HEK293 (cell line): Measurements from ENCODE around the gene C17orf50.

Experiments
- CTCF ChIA-PET: fragments of 350-600 bp; formaldehyde crosslinking; extraction: SDS; loops from one replicate; lab custom pipeline; 2021; ENCODE audit warnings: antibody characterized with exemption; lab: Yijun Ruan, JAX
- POLR2A ChIA-PET: fragments of 300-600 bp; formaldehyde crosslinking; extraction: SDS; loops from one replicate; lab custom pipeline; 2020; ENCODE audit warnings: antibody characterized with exemption, inconsistent platforms; lab: Yijun Ruan, JAX
- H3K27ac ChIP-seq: fragments of 200-500 bp; sonication (Bioruptor generic); 2 replicates; pipeline ENCODE4 v1.5.1; 2014; ENCODE audit warnings: low read depth, low read length, control low read depth, inconsistent platforms; ENCODE audit errors: extremely low read depth
- H3K36me3 ChIP-seq, 2 experiments: fragments of 200-500 bp in 1 of 2; sonication (Bioruptor generic) in 1 of 2; 1 replicate in 1 of 2; 2 replicates in 1 of 2; pipeline ENCODE4 v1.5.1; 2014 to 2017; ENCODE audit warnings: inconsistent platforms in 2 of 2, low read length in 2 of 2; ENCODE audit not compliant: control insufficient read depth in 2 of 2, insufficient read depth in 1 of 2
- H3K4me1 ChIP-seq: fragments of 200-500 bp; sonication (Bioruptor generic); 2 replicates; pipeline ENCODE4 v1.5.1; 2014; ENCODE audit warnings: mild to moderate bottlenecking, low read length, inconsistent platforms; ENCODE audit not compliant: control insufficient read depth, insufficient read depth
- H3K4me3 ChIP-seq: 2 replicates; pipeline ENCODE4 v1.5.1; 2011; ENCODE audit warnings: low read depth, mild to moderate bottlenecking, control low read depth, low read length, moderate library complexity
- H3K9me3 ChIP-seq: fragments of 200-500 bp; sonication (Bioruptor generic); 2 replicates; pipeline ENCODE4 v1.5.1; 2014; ENCODE audit warnings: low read depth, low read length, inconsistent platforms; ENCODE audit not compliant: control insufficient read depth, insufficient read depth
- FEZF1 ChIP-seq: fragments of 450-650 bp; formaldehyde crosslinking; IDR thresholded peaks from 2 replicates; pipeline ENCODE4 v1.5.1; 2016; ENCODE audit warnings: missing biosample characterization, missing genetic modification characterization
- GLIS1 ChIP-seq: fragments of 450-650 bp; formaldehyde crosslinking; IDR thresholded peaks from 2 replicates; pipeline ENCODE4 v1.5.1; 2016; ENCODE audit warnings: missing biosample characterization, missing genetic modification characterization
- OVOL3 ChIP-seq: fragments of 450-650 bp; formaldehyde crosslinking; IDR thresholded peaks from 2 replicates; pipeline ENCODE4 v1.5.1; 2016; ENCODE audit warnings: missing biosample characterization, missing genetic modification characterization
- RBAK ChIP-seq: fragments of 450-650 bp; formaldehyde crosslinking; IDR thresholded peaks from 2 replicates; pipeline ENCODE4 v1.5.1; 2016; ENCODE audit warnings: missing biosample characterization, missing genetic modification characterization
- SCRT2 ChIP-seq: fragments of 450-650 bp; formaldehyde crosslinking; IDR thresholded peaks from 2 replicates; pipeline ENCODE4 v1.5.1; 2016; ENCODE audit warnings: missing biosample characterization, missing genetic modification characterization
- ZFP69B ChIP-seq: fragments of 450-650 bp; formaldehyde crosslinking; IDR thresholded peaks from 2 replicates; pipeline ENCODE4 v1.5.1; 2016; ENCODE audit warnings: missing biosample characterization, missing genetic modification characterization
- ZNF354C ChIP-seq: fragments of 450-650 bp; formaldehyde crosslinking; IDR thresholded peaks from 2 replicates; pipeline ENCODE4 v1.5.1; 2016; ENCODE audit warnings: missing biosample characterization, missing genetic modification characterization, low read depth, borderline replicate concordance
- ZNF596 ChIP-seq: fragments of 450-650 bp; IDR thresholded peaks from 2 replicates; pipeline ENCODE4 v1.5.0; 2018; ENCODE audit warnings: missing biosample characterization, mild to moderate bottlenecking, missing genetic modification characterization, moderate library complexity
- ZNF626 ChIP-seq: fragments of 450-650 bp; sonication (Bioruptor Pico); formaldehyde crosslinking; IDR thresholded peaks from 2 replicates; pipeline ENCODE4 v1.5.1; 2018; ENCODE audit warnings: missing biosample characterization, missing genetic modification characterization, inconsistent platforms
- ZNF654 ChIP-seq: fragments of 450-650 bp; formaldehyde crosslinking; IDR thresholded peaks from 2 replicates; pipeline ENCODE4 v1.5.1; 2016; ENCODE audit warnings: low read depth, missing biosample characterization, missing genetic modification characterization
- ZSCAN30 ChIP-seq: fragments of 450-650 bp; IDR thresholded peaks from 2 replicates; pipeline ENCODE4 v1.5.1; 2018; ENCODE audit warnings: missing biosample characterization, mild to moderate bottlenecking, missing genetic modification characterization, moderate library complexity
- TF ChIP-seq, protein P1 (sequence below): fragments of 450-650 bp; formaldehyde crosslinking; IDR thresholded peaks from 2 replicates; pipeline ENCODE4 v1.5.1; 2016; ENCODE audit warnings: missing biosample characterization, missing genetic modification characterization
- TF ChIP-seq, protein P2 (sequence below): fragments of 450-650 bp; formaldehyde crosslinking; IDR thresholded peaks from 2 replicates; pipeline ENCODE4 v1.5.1; 2017; ENCODE audit warnings: missing biosample characterization, missing genetic modification characterization
- TF ChIP-seq, protein P3 (sequence below): fragments of 450-650 bp; formaldehyde crosslinking; IDR thresholded peaks from 2 replicates; pipeline ENCODE4 v1.5.1; 2017; ENCODE audit warnings: missing biosample characterization, missing genetic modification characterization
- TF ChIP-seq, protein P4 (sequence below): fragments of 450-650 bp; formaldehyde crosslinking; IDR thresholded peaks from 2 replicates; pipeline ENCODE4 v1.5.1; 2016; ENCODE audit warnings: missing biosample characterization, missing genetic modification characterization
- TF ChIP-seq, protein P5 (sequence below): fragments of 450-650 bp; formaldehyde crosslinking; IDR thresholded peaks from 2 replicates; pipeline ENCODE4 v1.5.1; 2016; ENCODE audit warnings: missing biosample characterization, missing genetic modification characterization, borderline replicate concordance
- TF ChIP-seq, protein P6 (sequence below): fragments of 450-650 bp; formaldehyde crosslinking; IDR thresholded peaks from 2 replicates; pipeline ENCODE4 v1.5.1; 2017; ENCODE audit warnings: missing biosample characterization, mild to moderate bottlenecking, missing genetic modification characterization, moderate library complexity

C17orf50 gene

DNA sequence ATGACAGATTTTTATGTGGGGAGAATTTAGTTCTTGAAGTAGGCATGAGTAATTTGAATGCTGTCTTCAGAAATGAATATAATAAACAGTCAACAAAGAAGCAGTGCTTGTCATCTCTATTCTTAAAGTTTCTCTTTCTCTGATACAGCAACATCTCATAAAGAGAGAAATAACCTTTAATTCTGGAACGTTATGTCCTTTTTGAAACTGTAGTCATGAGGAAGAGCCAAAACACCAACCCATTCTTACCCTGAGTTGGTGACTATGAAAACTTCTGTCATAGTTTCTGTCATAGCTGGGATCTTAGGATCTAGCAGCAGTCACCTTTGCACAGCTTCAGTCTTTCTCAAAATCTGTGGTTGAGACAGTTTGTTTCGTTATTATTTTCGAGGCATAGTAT, 44.5 kb upstream of the C17orf50 start:
- H3K27ac ChIP-seq, result no peak overlapping the region
- ChIA-PET POLR2A (no interaction called here), CTCF (interaction anchor here (0.6 to 2.4 kb wide), 5 partner anchors 19 to 103 kb away, joined by 3 to 11 read pairs (median 3); no protein-coding TSS in a partner anchor)
- no peak for TF ChIP-seq ZNF654
- TF ChIP-seq ZSCAN30 (tag by site-specific recombination), result no peak
- no peak for TF ChIP-seq ZNF626 (tag by site-specific recombination)
- TF ChIP-seq, protein P1, sequence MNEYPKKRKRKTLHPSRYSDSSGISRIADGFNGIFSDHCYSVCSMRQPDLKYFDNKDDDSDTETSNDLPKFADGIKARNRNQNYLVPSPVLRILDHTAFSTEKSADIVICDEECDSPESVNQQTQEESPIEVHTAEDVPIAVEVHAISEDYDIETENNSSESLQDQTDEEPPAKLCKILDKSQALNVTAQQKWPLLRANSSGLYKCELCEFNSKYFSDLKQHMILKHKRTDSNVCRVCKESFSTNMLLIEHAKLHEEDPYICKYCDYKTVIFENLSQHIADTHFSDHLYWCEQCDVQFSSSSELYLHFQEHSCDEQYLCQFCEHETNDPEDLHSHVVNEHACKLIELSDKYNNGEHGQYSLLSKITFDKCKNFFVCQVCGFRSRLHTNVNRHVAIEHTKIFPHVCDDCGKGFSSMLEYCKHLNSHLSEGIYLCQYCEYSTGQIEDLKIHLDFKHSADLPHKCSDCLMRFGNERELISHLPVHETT (tag by site-specific recombination), result no peak
- no peak for TF ChIP-seq FEZF1 (tag by site-specific recombination)
- no peak for TF ChIP-seq ZFP69B (tag by site-specific recombination)
- TF ChIP-seq, protein P2, sequence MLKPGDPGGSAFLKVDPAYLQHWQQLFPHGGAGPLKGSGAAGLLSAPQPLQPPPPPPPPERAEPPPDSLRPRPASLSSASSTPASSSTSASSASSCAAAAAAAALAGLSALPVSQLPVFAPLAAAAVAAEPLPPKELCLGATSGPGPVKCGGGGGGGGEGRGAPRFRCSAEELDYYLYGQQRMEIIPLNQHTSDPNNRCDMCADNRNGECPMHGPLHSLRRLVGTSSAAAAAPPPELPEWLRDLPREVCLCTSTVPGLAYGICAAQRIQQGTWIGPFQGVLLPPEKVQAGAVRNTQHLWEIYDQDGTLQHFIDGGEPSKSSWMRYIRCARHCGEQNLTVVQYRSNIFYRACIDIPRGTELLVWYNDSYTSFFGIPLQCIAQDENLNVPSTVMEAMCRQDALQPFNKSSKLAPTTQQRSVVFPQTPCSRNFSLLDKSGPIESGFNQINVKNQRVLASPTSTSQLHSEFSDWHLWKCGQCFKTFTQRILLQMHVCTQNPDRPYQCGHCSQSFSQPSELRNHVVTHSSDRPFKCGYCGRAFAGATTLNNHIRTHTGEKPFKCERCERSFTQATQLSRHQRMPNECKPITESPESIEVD, result no peak
- TF ChIP-seq, protein P3, sequence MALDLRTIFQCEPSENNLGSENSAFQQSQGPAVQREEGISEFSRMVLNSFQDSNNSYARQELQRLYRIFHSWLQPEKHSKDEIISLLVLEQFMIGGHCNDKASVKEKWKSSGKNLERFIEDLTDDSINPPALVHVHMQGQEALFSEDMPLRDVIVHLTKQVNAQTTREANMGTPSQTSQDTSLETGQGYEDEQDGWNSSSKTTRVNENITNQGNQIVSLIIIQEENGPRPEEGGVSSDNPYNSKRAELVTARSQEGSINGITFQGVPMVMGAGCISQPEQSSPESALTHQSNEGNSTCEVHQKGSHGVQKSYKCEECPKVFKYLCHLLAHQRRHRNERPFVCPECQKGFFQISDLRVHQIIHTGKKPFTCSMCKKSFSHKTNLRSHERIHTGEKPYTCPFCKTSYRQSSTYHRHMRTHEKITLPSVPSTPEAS, result no peak
- no peak for TF ChIP-seq OVOL3 (tag by site-specific recombination)
- no peak for TF ChIP-seq RBAK
- no peak for TF ChIP-seq ZNF354C
- TF ChIP-seq, protein P4, sequence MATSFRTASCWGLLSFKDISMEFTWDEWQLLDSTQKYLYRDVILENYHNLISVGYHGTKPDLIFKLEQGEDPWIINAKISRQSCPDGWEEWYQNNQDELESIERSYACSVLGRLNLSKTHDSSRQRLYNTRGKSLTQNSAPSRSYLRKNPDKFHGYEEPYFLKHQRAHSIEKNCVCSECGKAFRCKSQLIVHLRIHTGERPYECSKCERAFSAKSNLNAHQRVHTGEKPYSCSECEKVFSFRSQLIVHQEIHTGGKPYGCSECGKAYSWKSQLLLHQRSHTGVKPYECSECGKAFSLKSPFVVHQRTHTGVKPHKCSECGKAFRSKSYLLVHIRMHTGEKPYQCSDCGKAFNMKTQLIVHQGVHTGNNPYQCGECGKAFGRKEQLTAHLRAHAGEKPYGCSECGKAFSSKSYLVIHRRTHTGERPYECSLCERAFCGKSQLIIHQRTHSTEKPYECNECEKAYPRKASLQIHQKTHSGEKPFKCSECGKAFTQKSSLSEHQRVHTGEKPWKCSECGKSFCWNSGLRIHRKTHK, result no peak
- no peak for TF ChIP-seq SCRT2
- TF ChIP-seq GLIS1 (tag by site-specific recombination), result no peak
- TF ChIP-seq ZNF596 (tag by site-specific recombination), result no peak
- TF ChIP-seq, protein P5, sequence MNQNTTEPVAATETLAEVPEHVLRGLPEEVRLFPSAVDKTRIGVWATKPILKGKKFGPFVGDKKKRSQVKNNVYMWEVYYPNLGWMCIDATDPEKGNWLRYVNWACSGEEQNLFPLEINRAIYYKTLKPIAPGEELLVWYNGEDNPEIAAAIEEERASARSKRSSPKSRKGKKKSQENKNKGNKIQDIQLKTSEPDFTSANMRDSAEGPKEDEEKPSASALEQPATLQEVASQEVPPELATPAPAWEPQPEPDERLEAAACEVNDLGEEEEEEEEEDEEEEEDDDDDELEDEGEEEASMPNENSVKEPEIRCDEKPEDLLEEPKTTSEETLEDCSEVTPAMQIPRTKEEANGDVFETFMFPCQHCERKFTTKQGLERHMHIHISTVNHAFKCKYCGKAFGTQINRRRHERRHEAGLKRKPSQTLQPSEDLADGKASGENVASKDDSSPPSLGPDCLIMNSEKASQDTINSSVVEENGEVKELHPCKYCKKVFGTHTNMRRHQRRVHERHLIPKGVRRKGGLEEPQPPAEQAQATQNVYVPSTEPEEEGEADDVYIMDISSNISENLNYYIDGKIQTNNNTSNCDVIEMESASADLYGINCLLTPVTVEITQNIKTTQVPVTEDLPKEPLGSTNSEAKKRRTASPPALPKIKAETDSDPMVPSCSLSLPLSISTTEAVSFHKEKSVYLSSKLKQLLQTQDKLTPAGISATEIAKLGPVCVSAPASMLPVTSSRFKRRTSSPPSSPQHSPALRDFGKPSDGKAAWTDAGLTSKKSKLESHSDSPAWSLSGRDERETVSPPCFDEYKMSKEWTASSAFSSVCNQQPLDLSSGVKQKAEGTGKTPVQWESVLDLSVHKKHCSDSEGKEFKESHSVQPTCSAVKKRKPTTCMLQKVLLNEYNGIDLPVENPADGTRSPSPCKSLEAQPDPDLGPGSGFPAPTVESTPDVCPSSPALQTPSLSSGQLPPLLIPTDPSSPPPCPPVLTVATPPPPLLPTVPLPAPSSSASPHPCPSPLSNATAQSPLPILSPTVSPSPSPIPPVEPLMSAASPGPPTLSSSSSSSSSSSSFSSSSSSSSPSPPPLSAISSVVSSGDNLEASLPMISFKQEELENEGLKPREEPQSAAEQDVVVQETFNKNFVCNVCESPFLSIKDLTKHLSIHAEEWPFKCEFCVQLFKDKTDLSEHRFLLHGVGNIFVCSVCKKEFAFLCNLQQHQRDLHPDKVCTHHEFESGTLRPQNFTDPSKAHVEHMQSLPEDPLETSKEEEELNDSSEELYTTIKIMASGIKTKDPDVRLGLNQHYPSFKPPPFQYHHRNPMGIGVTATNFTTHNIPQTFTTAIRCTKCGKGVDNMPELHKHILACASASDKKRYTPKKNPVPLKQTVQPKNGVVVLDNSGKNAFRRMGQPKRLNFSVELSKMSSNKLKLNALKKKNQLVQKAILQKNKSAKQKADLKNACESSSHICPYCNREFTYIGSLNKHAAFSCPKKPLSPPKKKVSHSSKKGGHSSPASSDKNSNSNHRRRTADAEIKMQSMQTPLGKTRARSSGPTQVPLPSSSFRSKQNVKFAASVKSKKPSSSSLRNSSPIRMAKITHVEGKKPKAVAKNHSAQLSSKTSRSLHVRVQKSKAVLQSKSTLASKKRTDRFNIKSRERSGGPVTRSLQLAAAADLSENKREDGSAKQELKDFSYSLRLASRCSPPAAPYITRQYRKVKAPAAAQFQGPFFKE (tag by site-specific recombination), result no peak
- TF ChIP-seq, protein P6, sequence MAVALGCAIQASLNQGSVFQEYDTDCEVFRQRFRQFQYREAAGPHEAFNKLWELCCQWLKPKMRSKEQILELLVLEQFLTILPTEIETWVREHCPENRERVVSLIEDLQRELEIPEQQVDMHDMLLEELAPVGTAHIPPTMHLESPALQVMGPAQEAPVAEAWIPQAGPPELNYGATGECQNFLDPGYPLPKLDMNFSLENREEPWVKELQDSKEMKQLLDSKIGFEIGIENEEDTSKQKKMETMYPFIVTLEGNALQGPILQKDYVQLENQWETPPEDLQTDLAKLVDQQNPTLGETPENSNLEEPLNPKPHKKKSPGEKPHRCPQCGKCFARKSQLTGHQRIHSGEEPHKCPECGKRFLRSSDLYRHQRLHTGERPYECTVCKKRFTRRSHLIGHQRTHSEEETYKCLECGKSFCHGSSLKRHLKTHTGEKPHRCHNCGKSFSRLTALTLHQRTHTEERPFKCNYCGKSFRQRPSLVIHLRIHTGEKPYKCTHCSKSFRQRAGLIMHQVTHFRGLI, result no peak
- H3K9me3 ChIP-seq, result no peaks in the 10 kb centered on the region
- H3K36me3 ChIP-seq, result peaks cover 26 to 79% of the 10 kb centered on the region in 2 experiments
- no peak overlapping the region for H3K4me3 ChIP-seq
- peaks cover 10% of the 10 kb centered on the region for H3K4me1 ChIP-seq
